HepG2 (cell line): ENCODE data around the gene DDX1. TPM values are rescaled to one million over a fixed set of nuclear protein-coding genes. Genes with fewer than 3 reads are reported as not detected.

Source experiments
- ATAC-seq: fragments of 200-7000 bp; cut with Tn5 transposase; 3 replicates; pipeline ENCODE4 v1.9.1; 2020; ENCODE audit warnings: mild to moderate bottlenecking, moderate library complexity
- BruUV-seq: library from RNA; stranded (reverse); fragments of 400-500 nt; replicated peaks from 2 replicates; lab custom pipeline; 2021; lab: Mats Ljungman, UMichigan
- CTCF ChIA-PET: fragments of 300-600 bp; formaldehyde crosslinking; extraction: SDS; loops from one replicate; lab custom pipeline; 2021; ENCODE audit warnings: low total read pairs, inconsistent platforms, low intra/inter-chr PET ratio; lab: Yijun Ruan, JAX
- POLR2A ChIA-PET: fragments of 350-600 bp; sonication (Branson Sonifier 250); formaldehyde crosslinking; loops from one replicate; lab custom pipeline; 2020; ENCODE audit warnings: antibody characterized with exemption, inconsistent platforms; lab: Yijun Ruan, JAX
- DNase-seq: peaks from one replicate; pipeline ENCODE4 v3.0.0-alpha.2; 2015; ENCODE audit warnings: low spot score
- FAIRE-seq: peaks from 3 replicates; lab custom pipeline; 2011; peaks lifted over from hg19 to GRCh38; lab: Jason Lieb, UNC
- H2AFZ ChIP-seq: one replicate; pipeline ENCODE4 v1.6.1; 2011; ENCODE audit warnings: low read length, inconsistent platforms
- H3K27ac ChIP-seq: fragments of 300-600 bp; 3 replicates; pipeline ENCODE4 v1.8.0; 2011; ENCODE audit warnings: mixed run types, mild to moderate bottlenecking, mixed read lengths, low read length, inconsistent platforms; ENCODE audit not compliant: insufficient read depth; ENCODE audit errors: extremely low read length
- H3K27me3 ChIP-seq, 2 experiments: fragments of 200-600 bp in 1 of 2; 2 replicates in 1 of 2; 3 replicates in 1 of 2; pipeline versions ENCODE4 v1.6.0 to v1.8.0; 2011; ENCODE audit warnings: low read length in 2 of 2, mild to moderate bottlenecking in 2 of 2, moderate library complexity in 2 of 2, inconsistent platforms in 1 of 2; ENCODE audit not compliant: insufficient read depth in 2 of 2, control insufficient read depth in 1 of 2
- H3K36me3 ChIP-seq, 2 experiments: fragments of 200-600 bp in 1 of 2; replicated peaks in 1 of 2; 2 replicates in 1 of 2; 3 replicates in 1 of 2; pipeline versions ENCODE4 v1.5.1 to v1.8.0; 2011; ENCODE audit warnings: low read length in 2 of 2, inconsistent platforms in 1 of 2; ENCODE audit not compliant: insufficient read depth in 2 of 2, control insufficient read depth in 1 of 2
- H3K4me1 ChIP-seq: 2 replicates; pipeline ENCODE4 v1.5.1; 2012; ENCODE audit warnings: low read length, inconsistent platforms; ENCODE audit not compliant: insufficient read depth
- H3K4me2 ChIP-seq: 2 replicates; pipeline ENCODE4 v1.6.0; 2011; ENCODE audit warnings: low read depth, low read length, inconsistent platforms
- H3K4me3 ChIP-seq, 3 experiments: fragments of 200-600 bp in 1 of 3; sonication (generic), shearing (Covaris generic) in 1 of 3; replicated peaks in 1 of 3; 2 replicates each; pipeline ENCODE4 v1.5.1; 2011 to 2016; ENCODE audit warnings: low read length in 3 of 3, inconsistent platforms in 2 of 3, low read depth in 2 of 3, mild to moderate bottlenecking in 2 of 3, control low read depth in 1 of 3, mixed read lengths in 1 of 3; ENCODE audit not compliant: insufficient read depth in 1 of 3
- H3K79me2 ChIP-seq: one replicate; pipeline ENCODE4 v1.6.1; 2011; ENCODE audit warnings: low read length, inconsistent platforms; ENCODE audit not compliant: insufficient read depth
- H3K9ac ChIP-seq: 2 replicates; pipeline ENCODE4 v1.6.0; 2011; ENCODE audit warnings: mild to moderate bottlenecking, low read depth, low read length, inconsistent platforms; ENCODE audit not compliant: insufficient read depth
- H3K9me3 ChIP-seq: 2 replicates; pipeline ENCODE4 v1.5.1; 2012; ENCODE audit warnings: mild to moderate bottlenecking, low read length
- H4K20me1 ChIP-seq: 2 replicates; pipeline ENCODE4 v1.6.0; 2011; ENCODE audit warnings: inconsistent platforms, mild to moderate bottlenecking, low read length, moderate library complexity; ENCODE audit not compliant: insufficient read depth
- DPF2 ChIP-seq: sonication (generic); formaldehyde crosslinking; IDR thresholded peaks from 2 replicates; pipeline ENCODE4 v1.4.0; 2020; ENCODE audit warnings: mild to moderate bottlenecking, low read depth, missing genetic modification reagents, borderline replicate concordance
- KAT8 ChIP-seq: IDR thresholded peaks from 2 replicates; pipeline ENCODE4 v1.6.1; 2016; ENCODE audit warnings: missing genetic modification reagents, missing compliant biosample characterization
- KDM6A ChIP-seq: IDR thresholded peaks from 2 replicates; pipeline ENCODE4 v1.6.1; 2016; ENCODE audit warnings: low read depth
- LCORL ChIP-seq, 2 experiments: fragments of 450-650 bp in 1 of 2; sonication (generic) in 1 of 2; formaldehyde crosslinking in 1 of 2; IDR thresholded peaks; 2 replicates each; pipeline versions ENCODE4 v1.5.0 to v1.6.1; 2017 to 2020; ENCODE audit warnings: antibody characterized with exemption in 1 of 2, missing genetic modification reagents in 1 of 2
- SPEN ChIP-seq: sonication (generic); formaldehyde crosslinking; IDR thresholded peaks from 2 replicates; pipeline ENCODE4 v1.5.1; 2020; ENCODE audit warnings: low read depth, mild to moderate bottlenecking, missing genetic modification reagents
- ZBTB1 ChIP-seq: sonication (generic); formaldehyde crosslinking; IDR thresholded peaks from 2 replicates; pipeline ENCODE4 v1.4.0; 2020; ENCODE audit warnings: missing genetic modification reagents, borderline replicate concordance
- WGBS: methylation state at CpG from one replicate; pipeline ENCODE4 v1.1.6; 2017; ENCODE audit warnings: low lambda C conversion rate; 5-methylcytosine and 5-hydroxymethylcytosine counted together
- in situ Hi-C: cut with HindIII; loops from 2 replicates; pipeline ENCODE4 v1.10.0; 2017; ENCODE audit warnings: low pct_unique_long_range_greater_than_20kb; ENCODE audit not compliant: extremely low pct_ligation_motif_present
- intact Hi-C: fragments of 100-400 bp; cut with micrococcal nuclease; formaldehyde crosslinking; loops from one replicate; pipeline ENCODE4 v1.10.0; 2022; ENCODE audit not compliant: unreplicated experiment
- polyA plus RNA-seq, 8 experiments: library from polyadenylated mRNA; depleted of rRNA in 3 of 8; stranded (reverse) in 7 of 8; unstranded in 1 of 8; fragments of >200 nt; fragmentation: Illumina TruSeq in 4 of 8; extraction: Trizol in 4 of 8; gene quantifications; 2 replicates each; pipeline versions ENCODE4 v1.2.1 to v1.2.3, GENCODE V29; 2011 to 2016; ENCODE audit warnings: low read depth in 4 of 8, missing spikeins in 1 of 8, mixed read lengths in 1 of 8; ENCODE audit not compliant: insufficient read depth in 1 of 8
- total RNA-seq, 5 experiments: library from RNA; depleted of rRNA; stranded (reverse); fragments of >200 nt; fragmentation: Illumina TruSeq; extraction: Trizol; gene quantifications; 2 replicates each; pipeline ENCODE4 v1.2.3, GENCODE V29; 2016; ENCODE audit warnings: low read depth in 1 of 5
- TF ChIP-seq, protein P1 (sequence below): sonication (generic); formaldehyde crosslinking; IDR thresholded peaks from 2 replicates; pipeline ENCODE4 v1.8.0; 2022; ENCODE audit warnings: mild to moderate bottlenecking, missing genetic modification reagents, moderate library complexity
- TF ChIP-seq, protein P2 (sequence below): sonication (generic); formaldehyde crosslinking; IDR thresholded peaks from 2 replicates; pipeline ENCODE4 v1.4.0; 2020; ENCODE audit warnings: missing genetic modification reagents
- TF ChIP-seq, protein P3 (sequence below): sonication (generic); formaldehyde crosslinking; IDR thresholded peaks from 2 replicates; pipeline ENCODE4 v1.5.1; 2020; ENCODE audit warnings: missing genetic modification reagents, mild to moderate bottlenecking, borderline replicate concordance
- TF ChIP-seq, protein P4 (sequence below): sonication (generic); formaldehyde crosslinking; IDR thresholded peaks from 2 replicates; pipeline ENCODE4 v1.8.0; 2022; ENCODE audit warnings: missing genetic modification reagents, mild to moderate bottlenecking, moderate library complexity, borderline replicate concordance

Gene DDX1
- total and polyA plus RNA-seq, 2 of the 13 experiments (the other 11 are each of a cell fraction or from before 2014, with no cell fraction given) = 81.6 to 130 TPM

DNA sequence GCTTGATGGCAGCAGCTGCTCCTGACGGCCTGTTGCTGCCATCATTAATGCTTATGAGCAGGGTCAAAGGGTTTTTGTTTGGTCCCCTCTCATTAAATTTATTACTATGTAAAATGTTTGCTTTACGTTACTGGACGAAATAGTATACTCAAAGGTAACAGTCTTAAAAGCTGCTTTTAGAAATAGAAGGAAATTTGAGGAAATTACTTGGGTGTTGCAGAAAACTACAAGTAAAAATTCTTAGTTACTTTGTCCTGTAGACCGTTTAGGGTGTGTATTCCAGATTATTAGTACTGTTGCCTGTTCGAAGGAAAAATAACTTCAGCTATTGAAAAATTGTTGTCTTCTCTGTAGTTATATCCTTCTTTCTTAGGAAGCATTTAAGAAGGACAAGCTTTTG is 27.8 kb downstream of the DDX1 start:
- intact Hi-C loops (no loop called here), in situ Hi-C loops (no loop called here)
- ChIA-PET POLR2A (no interaction called here), CTCF (no interaction called here)
- Histone ChIP-seq H3K27me3 (no peaks in the 10 kb centered on the region), H2AFZ (no peak overlapping the region), H3K9me3 (no peaks in the 10 kb centered on the region), H4K20me1 (no peaks in the 10 kb centered on the region), H3K4me2 (no peak overlapping the region), H3K4me3 (no peak overlapping the region), H3K9ac (no peak overlapping the region), H3K4me1 (no peaks in the 10 kb centered on the region), H3K36me3 (peaks cover 27 to 88% of the 10 kb centered on the region in 2 experiments), H3K79me2 (no peaks in the 10 kb centered on the region), H3K27ac (no peak overlapping the region)
- BruUV-seq = no TSS peak
- DNase-seq = no peak
- 79% methylated on average over 5 of the region's 5 CpGs for WGBS
- ATAC-seq = no peak
- no peak for FAIRE-seq
- no peak for TF ChIP-seq ZBTB1 (CRISPR knock-in tag)

DNA sequence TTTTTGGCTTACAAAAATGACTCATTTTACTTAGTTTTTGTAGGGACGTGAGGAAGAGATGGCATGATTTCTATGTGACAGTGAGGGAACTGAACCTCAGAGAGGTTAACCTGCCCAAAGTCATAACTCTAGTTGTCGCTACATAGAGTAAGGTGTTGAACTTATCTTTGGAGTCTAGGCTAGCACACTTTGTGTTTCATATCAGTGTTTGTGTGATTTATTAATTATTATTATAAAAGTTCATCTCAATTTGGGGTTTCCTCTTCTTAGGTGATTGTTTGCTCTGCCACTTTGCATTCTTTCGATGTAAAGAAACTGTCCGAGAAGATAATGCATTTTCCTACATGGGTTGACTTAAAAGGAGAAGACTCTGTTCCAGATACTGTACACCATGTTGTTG is 28.3 kb downstream of the DDX1 start:
- H2AFZ ChIP-seq = no peak overlapping the region
- H3K4me1 ChIP-seq = no peaks in the 10 kb centered on the region
- H3K4me2 ChIP-seq = no peak overlapping the region
- no peak overlapping the region for H3K4me3 ChIP-seq
- DNase-seq (no peak), FAIRE-seq (no peak), ATAC-seq (no peak)
- no peaks in the 10 kb centered on the region for H3K27me3 ChIP-seq
- H4K20me1 ChIP-seq = no peaks in the 10 kb centered on the region
- H3K9me3 ChIP-seq = no peaks in the 10 kb centered on the region
- peaks cover 29 to 89% of the 10 kb centered on the region in 2 experiments for H3K36me3 ChIP-seq
- H3K27ac ChIP-seq = no peak overlapping the region
- no TSS peak for BruUV-seq
- H3K79me2 ChIP-seq = no peaks in the 10 kb centered on the region
- intact Hi-C loops (no loop called here), in situ Hi-C loops (no loop called here)
- ChIA-PET CTCF (no interaction called here), POLR2A (no interaction called here)
- H3K9ac ChIP-seq = no peak overlapping the region
- 98% methylated on average over 4 of the region's 4 CpGs for WGBS
- TF ChIP-seq KAT8 (CRISPR knock-in tag) = no peak
- TF ChIP-seq SPEN (CRISPR knock-in tag) = no peak
- TF ChIP-seq, protein P1, sequence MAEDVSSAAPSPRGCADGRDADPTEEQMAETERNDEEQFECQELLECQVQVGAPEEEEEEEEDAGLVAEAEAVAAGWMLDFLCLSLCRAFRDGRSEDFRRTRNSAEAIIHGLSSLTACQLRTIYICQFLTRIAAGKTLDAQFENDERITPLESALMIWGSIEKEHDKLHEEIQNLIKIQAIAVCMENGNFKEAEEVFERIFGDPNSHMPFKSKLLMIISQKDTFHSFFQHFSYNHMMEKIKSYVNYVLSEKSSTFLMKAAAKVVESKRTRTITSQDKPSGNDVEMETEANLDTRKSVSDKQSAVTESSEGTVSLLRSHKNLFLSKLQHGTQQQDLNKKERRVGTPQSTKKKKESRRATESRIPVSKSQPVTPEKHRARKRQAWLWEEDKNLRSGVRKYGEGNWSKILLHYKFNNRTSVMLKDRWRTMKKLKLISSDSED (CRISPR knock-in tag) = no peak
- TF ChIP-seq LCORL (IDR thresholded peaks at IDR 0.05) = no peak
- no peak for TF ChIP-seq LCORL (CRISPR knock-in tag; IDR thresholded peaks at IDR 0.05)
- TF ChIP-seq, protein P2, sequence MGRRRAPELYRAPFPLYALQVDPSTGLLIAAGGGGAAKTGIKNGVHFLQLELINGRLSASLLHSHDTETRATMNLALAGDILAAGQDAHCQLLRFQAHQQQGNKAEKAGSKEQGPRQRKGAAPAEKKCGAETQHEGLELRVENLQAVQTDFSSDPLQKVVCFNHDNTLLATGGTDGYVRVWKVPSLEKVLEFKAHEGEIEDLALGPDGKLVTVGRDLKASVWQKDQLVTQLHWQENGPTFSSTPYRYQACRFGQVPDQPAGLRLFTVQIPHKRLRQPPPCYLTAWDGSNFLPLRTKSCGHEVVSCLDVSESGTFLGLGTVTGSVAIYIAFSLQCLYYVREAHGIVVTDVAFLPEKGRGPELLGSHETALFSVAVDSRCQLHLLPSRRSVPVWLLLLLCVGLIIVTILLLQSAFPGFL (CRISPR knock-in tag) = no peak
- no peak for TF ChIP-seq KDM6A (CRISPR knock-in tag)
- TF ChIP-seq, protein P3, sequence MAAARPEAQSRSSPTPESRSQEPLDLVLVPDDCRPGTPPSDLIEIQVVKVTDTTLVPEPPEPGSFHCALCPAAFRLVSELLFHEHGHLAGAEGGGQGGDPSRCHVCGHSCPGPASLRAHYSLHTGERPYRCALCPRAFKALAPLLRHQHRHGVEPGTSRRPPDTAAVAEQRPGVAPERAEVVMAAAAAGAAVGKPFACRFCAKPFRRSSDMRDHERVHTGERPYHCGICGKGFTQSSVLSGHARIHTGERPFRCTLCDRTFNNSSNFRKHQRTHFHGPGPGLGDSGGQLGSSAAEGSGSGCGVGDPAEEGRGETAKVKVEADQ (CRISPR knock-in tag) = no peak
- TF ChIP-seq DPF2 (CRISPR knock-in tag) = no peak
- TF ChIP-seq, protein P4, sequence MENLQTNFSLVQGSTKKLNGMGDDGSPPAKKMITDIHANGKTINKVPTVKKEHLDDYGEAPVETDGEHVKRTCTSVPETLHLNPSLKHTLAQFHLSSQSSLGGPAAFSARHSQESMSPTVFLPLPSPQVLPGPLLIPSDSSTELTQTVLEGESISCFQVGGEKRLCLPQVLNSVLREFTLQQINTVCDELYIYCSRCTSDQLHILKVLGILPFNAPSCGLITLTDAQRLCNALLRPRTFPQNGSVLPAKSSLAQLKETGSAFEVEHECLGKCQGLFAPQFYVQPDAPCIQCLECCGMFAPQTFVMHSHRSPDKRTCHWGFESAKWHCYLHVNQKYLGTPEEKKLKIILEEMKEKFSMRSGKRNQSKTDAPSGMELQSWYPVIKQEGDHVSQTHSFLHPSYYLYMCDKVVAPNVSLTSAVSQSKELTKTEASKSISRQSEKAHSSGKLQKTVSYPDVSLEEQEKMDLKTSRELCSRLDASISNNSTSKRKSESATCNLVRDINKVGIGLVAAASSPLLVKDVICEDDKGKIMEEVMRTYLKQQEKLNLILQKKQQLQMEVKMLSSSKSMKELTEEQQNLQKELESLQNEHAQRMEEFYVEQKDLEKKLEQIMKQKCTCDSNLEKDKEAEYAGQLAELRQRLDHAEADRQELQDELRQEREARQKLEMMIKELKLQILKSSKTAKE (CRISPR knock-in tag) = no peak
